ENCODE data around the gene PARVB.

GRCh38 chr22:44183287-44183588, 159.1 kb downstream of the PARVB start:
- TF ChIP-seq POLR2A (IDR thresholded peaks at IDR 0.05): no peak
- TF ChIP-seq CTCF (IDR thresholded peaks at IDR 0.05): no peak
